HCT116 (cell line): ENCODE data around the gene ENPEP. TPM values are rescaled to one million over a fixed set of nuclear protein-coding genes. Genes with fewer than 3 reads are reported as not detected.

ENCODE experiments used
- ATAC-seq: fragments of 200-7000 bp; cut with Tn5 transposase; 2 replicates; pipeline ENCODE4 v1.9.1; 2020; ENCODE audit warnings: mild to moderate bottlenecking, moderate library complexity
- BruUV-seq: library from RNA; stranded (reverse); fragments of 400-500 nt; replicated peaks from 2 replicates; lab custom pipeline; 2021; lab: Mats Ljungman, UMichigan
- CTCF ChIA-PET: fragments of 300-600 bp; sonication (Branson Sonifier 250); formaldehyde crosslinking; loops from one replicate; lab custom pipeline; 2021; ENCODE audit warnings: antibody characterized with exemption; lab: Charles Lee
- POLR2A ChIA-PET: fragments of 300-600, 350-600 bp; sonication (Branson Sonifier 250); formaldehyde crosslinking; loops from one replicate; lab custom pipeline; 2021; ENCODE audit warnings: antibody characterized with exemption; lab: Charles Lee
- RAD21 ChIA-PET, 2 experiments: fragments of 300-600 bp; sonication (Branson Sonifier 250); formaldehyde crosslinking; loops; one replicate each; lab custom pipeline; 2023; ENCODE audit warnings: low total read pairs in 2 of 2; ENCODE audit not compliant: uncharacterized antibody in 2 of 2, unreplicated experiment in 2 of 2, low non-redundant PET in 1 of 2; lab: Charles Lee
- DNase-seq: peaks from one replicate; pipeline ENCODE4 v3.0.0-alpha.2; 2010; ENCODE audit warnings: low read depth, low spot score
- H2AFZ ChIP-seq: fragments of 200-600 bp; shearing (Covaris generic), sonication (generic); 2 replicates; pipeline ENCODE4 v1.6.1; 2017; ENCODE audit warnings: low read depth, mixed run types, mixed read lengths, antibody characterized with exemption, low read length; ENCODE audit not compliant: poor library complexity, severe bottlenecking
- H3K27ac ChIP-seq: 2 replicates; pipeline ENCODE4 v1.5.1; 2012; ENCODE audit warnings: low read depth, low read length
- H3K27me3 ChIP-seq: fragments of 200-600 bp; sonication (generic); 2 replicates; pipeline ENCODE4 v1.6.1; 2016; ENCODE audit warnings: mixed run types, low read length, mixed read lengths; ENCODE audit not compliant: insufficient read depth
- H3K36me3 ChIP-seq, 2 experiments: fragments of 200-500 bp in 1 of 2; fragments of 200-600 bp in 1 of 2; sonication (Bioruptor generic) in 1 of 2; sonication (generic) in 1 of 2; 2 replicates each; pipeline versions ENCODE4 v1.5.1 to v1.6.1; 2014 to 2016; ENCODE audit warnings: low read length in 2 of 2, inconsistent platforms in 1 of 2, mixed read lengths in 1 of 2, mixed run types in 1 of 2; ENCODE audit not compliant: insufficient read depth in 2 of 2, control insufficient read depth in 1 of 2
- H3K4me1 ChIP-seq, 2 experiments: fragments of 200-600 bp in 1 of 2; sonication (generic) in 1 of 2; 2 replicates each; pipeline versions ENCODE4 v1.5.1 to v1.6.1; 2012 to 2017; ENCODE audit warnings: low read length in 2 of 2, inconsistent platforms in 1 of 2, mild to moderate bottlenecking in 1 of 2, mixed read lengths in 1 of 2, mixed run types in 1 of 2, moderate library complexity in 1 of 2; ENCODE audit not compliant: insufficient read depth in 2 of 2, control insufficient read depth in 1 of 2
- H3K4me2 ChIP-seq: fragments of 200-600 bp; sonication (generic); 2 replicates; pipeline ENCODE4 v1.6.1; 2017; ENCODE audit warnings: mixed run types, low read length, mixed read lengths
- H3K4me3 ChIP-seq, 2 experiments: fragments of 200-600 bp in 1 of 2; sonication (generic) in 1 of 2; replicated peaks in 1 of 2; 2 replicates each; pipeline ENCODE4 v1.5.1; 2011 to 2016; ENCODE audit warnings: low read length in 2 of 2, control low read depth in 1 of 2, low read depth in 1 of 2, mild to moderate bottlenecking in 1 of 2, mixed read lengths in 1 of 2, mixed run types in 1 of 2
- H3K79me2 ChIP-seq: fragments of 200-600 bp; sonication (generic); 2 replicates; pipeline ENCODE4 v1.6.1; 2017; ENCODE audit warnings: mild to moderate bottlenecking, mixed run types, low read length, moderate library complexity, mixed read lengths; ENCODE audit not compliant: insufficient read depth
- H3K9ac ChIP-seq: fragments of 200-600 bp; sonication (generic); 2 replicates; pipeline ENCODE4 v1.6.1; 2016; ENCODE audit warnings: low read length, mixed read lengths
- H3K9me2 ChIP-seq: fragments of 200-600 bp; sonication (generic), shearing (Covaris generic); 2 replicates; pipeline ENCODE4 v1.6.1; 2017; ENCODE audit warnings: mixed run types, mild to moderate bottlenecking, moderate library complexity; ENCODE audit not compliant: insufficient read depth
- H3K9me3 ChIP-seq, 2 experiments: fragments of 200-500 bp in 1 of 2; fragments of 200-600 bp in 1 of 2; sonication (Bioruptor generic) in 1 of 2; sonication (generic) in 1 of 2; 2 replicates each; pipeline ENCODE4 v1.6.1; 2014 to 2017; ENCODE audit warnings: low read length in 2 of 2, mixed read lengths in 2 of 2, inconsistent platforms in 1 of 2, low read depth in 1 of 2, mild to moderate bottlenecking in 1 of 2, mixed run types in 1 of 2, moderate library complexity in 1 of 2; ENCODE audit not compliant: control insufficient read depth in 1 of 2, insufficient read depth in 1 of 2
- H4K20me1 ChIP-seq: fragments of 200-600 bp; sonication (generic), shearing (Covaris generic); 2 replicates; pipeline ENCODE4 v1.6.1; 2017; ENCODE audit warnings: mixed run types, mild to moderate bottlenecking, moderate library complexity; ENCODE audit not compliant: insufficient read depth
- CBX3 ChIP-seq: IDR thresholded peaks from 2 replicates; pipeline ENCODE4 v1.6.1; 2012; ENCODE audit warnings: low read depth
- CEBPB ChIP-seq: IDR thresholded peaks from 2 replicates; pipeline ENCODE4 v1.6.1; 2012; ENCODE audit warnings: low read depth
- CTCF ChIP-seq, 3 experiments: fragments of 200-600 bp in 1 of 3; sonication (generic) in 1 of 3; IDR thresholded peaks in 2 of 3; conservative IDR thresholded peaks in 1 of 3; 2 replicates each; pipeline ENCODE4 v1.5.1; 2012 to 2017; ENCODE audit warnings: low read depth in 2 of 3, low read length in 2 of 3, antibody characterized with exemption in 1 of 3, borderline replicate concordance in 1 of 3, control low read depth in 1 of 3, mild to moderate bottlenecking in 1 of 3, mixed read lengths in 1 of 3, mixed run types in 1 of 3, moderate library complexity in 1 of 3; ENCODE audit not compliant: insufficient read depth in 1 of 3
- EGR1 ChIP-seq: IDR thresholded peaks from 2 replicates; pipeline ENCODE4 v1.6.1; 2012; ENCODE audit warnings: low read depth
- JUND ChIP-seq: IDR thresholded peaks from 2 replicates; pipeline ENCODE4 v1.6.1; 2012
- RAD21 ChIP-seq: IDR thresholded peaks from 2 replicates; pipeline ENCODE4 v1.6.1; 2012; ENCODE audit warnings: low read depth, mild to moderate bottlenecking
- SIN3A ChIP-seq: IDR thresholded peaks from 2 replicates; pipeline ENCODE4 v1.6.1; 2012; ENCODE audit warnings: low read depth
- SP1 ChIP-seq: IDR thresholded peaks from 2 replicates; pipeline ENCODE4 v1.6.1; 2012; ENCODE audit warnings: low read depth
- TCF7L2 ChIP-seq: IDR thresholded peaks from 2 replicates; pipeline ENCODE4 v1.7.0; 2011; ENCODE audit warnings: borderline replicate concordance, inconsistent platforms; ENCODE audit not compliant: insufficient read depth, insufficient read length; ENCODE audit errors: extremely low read depth
- ZBTB33 ChIP-seq: IDR thresholded peaks from 2 replicates; pipeline ENCODE4 v1.6.1; 2011; ENCODE audit warnings: mild to moderate bottlenecking, low read length, moderate library complexity; ENCODE audit not compliant: insufficient replicate concordance; ENCODE audit errors: extremely low read depth
- ZNF274 ChIP-seq: fragments of 200-500 bp; sonication (Bioruptor generic); IDR thresholded peaks from 2 replicates; pipeline ENCODE4 v1.6.1; 2014; ENCODE audit warnings: mild to moderate bottlenecking, low read depth, low read length, inconsistent platforms
- intact Hi-C: fragments of 100-400 bp; cut with micrococcal nuclease; formaldehyde crosslinking; loops from 2 replicates; pipeline ENCODE4 v1.10.0; 2022
- total RNA-seq: library from RNA; stranded (reverse); gene quantifications from one replicate; pipeline ENCODE4 v1.2.1, GENCODE V29; 2021; ENCODE audit not compliant: unreplicated experiment

The ENPEP gene
- total RNA-seq, 1 experiment from 2014 or later = 4.5 TPM

DNA sequence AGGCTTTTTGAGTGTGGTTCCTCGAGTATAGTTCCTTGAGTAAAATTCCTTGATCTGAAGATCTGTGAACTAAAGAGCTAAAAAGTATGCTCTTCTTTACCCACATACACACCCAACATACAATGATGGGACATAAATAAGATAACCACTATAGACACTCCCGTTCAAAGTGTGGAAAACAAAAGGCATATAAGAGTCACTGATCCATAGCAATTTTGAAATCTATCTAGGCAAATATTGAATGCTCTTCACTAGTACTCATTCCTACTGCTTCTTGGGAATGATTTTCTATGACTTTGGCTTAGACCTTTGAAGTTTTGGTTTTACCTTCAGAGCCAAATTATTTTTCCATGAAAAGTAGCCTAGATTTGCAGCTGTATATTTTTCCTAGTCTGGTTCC, 120.5 kb downstream of the ENPEP start:
- Histone ChIP-seq H3K9me2 (no peaks in the 10 kb centered on the region), H3K9ac (no peak overlapping the region), H3K9me3 (peaks cover 0 to 12% of the 10 kb centered on the region in 2 experiments; a peak in 1 of 4 replicates), H3K79me2 (no peaks in the 10 kb centered on the region), H3K4me1 (no peaks in the 10 kb centered on the region), H4K20me1 (no peaks in the 10 kb centered on the region), H3K27me3 (no peaks in the 10 kb centered on the region), H3K27ac (no peak overlapping the region), H3K4me2 (no peak overlapping the region), H2AFZ (no peak overlapping the region), H3K36me3 (no peaks in the 10 kb centered on the region), H3K4me3 (no peak overlapping the region)
- ChIA-PET POLR2A (interaction anchor here (0.5 kb wide), 1 partner anchor 26 kb away, joined by 3 read pairs; the partner anchor contains the start of gene PITX2), RAD21 (no interaction called here), CTCF (interaction anchor here (1.1 kb wide), 1 partner anchor 10 kb away, joined by 3 read pairs; no protein-coding TSS in a partner anchor)
- ATAC-seq (no peak), DNase-seq (no peak)
- intact Hi-C loops = no loop called here
- TF ChIP-seq SIN3A (no peak), ZBTB33 (no peak), JUND (no peak), SP1 (no peak), TCF7L2 (no peak), CBX3 (no peak), RAD21 (no peak), CEBPB (no peak), CTCF (IDR thresholded peaks at IDR 0.05 in 2 of 3, conservative IDR thresholded peaks at IDR 0.05 in 1 of 3; ENCODE audit: borderline replicate concordance in 1 of 3, insufficient read depth in 1 of 3, low read depth in 2 of 3, low read length in 2 of 3) (no peak), EGR1 (no peak), ZNF274 (no peak)
- no TSS peak for BruUV-seq
